Activated CD8-positive, alpha-beta memory T cell treated with anti-CD3 and anti-CD28 coated beads, Interleukin-2, amount 50 U/mL, for 24 hours (primary cell): ENCODE measurements around the gene RAPGEF4.

ENCODE experiments used
- DNase-seq: peaks from one replicate; pipeline ENCODE4 v3.0.0-alpha.2; 2020; ENCODE audit errors: extremely low read depth

The RAPGEF4 gene

GRCh38 chr2:172905937-172906811 is 170.5 kb downstream of the RAPGEF4 start:
- no peak for DNase-seq

- no peak for DNase-seq
These were observed 172.6 kb downstream of the RAPGEF4 start for GRCh38 chr2:172908275-172908674.

GRCh38 chr2:172909454-172909853 is 173.8 kb downstream of the RAPGEF4 start:
- no peak for DNase-seq

- no peak for DNase-seq
These were observed 176.6 kb downstream of the RAPGEF4 start for GRCh38 chr2:172912266-172912665.

GRCh38 chr2:172914341-172915008 is 178.8 kb downstream of the RAPGEF4 start:
- DNase-seq: no peak

GRCh38 chr2:172917716-172918115 is 182.1 kb downstream of the RAPGEF4 start:
- DNase-seq: no peak

GRCh38 chr2:172919732-172920131 is 184.1 kb downstream of the RAPGEF4 start:
- DNase-seq: no peak

GRCh38 chr2:172921532-172922236 is 186.0 kb downstream of the RAPGEF4 start:
- no peak for DNase-seq

GRCh38 chr2:172922306-172922705 is 186.7 kb downstream of the RAPGEF4 start:
- DNase-seq: no peak

- DNase-seq: no peak
These were observed 187.2 kb downstream of the RAPGEF4 start for GRCh38 chr2:172922815-172923214.

- no peak for DNase-seq
These were observed 188.5 kb downstream of the RAPGEF4 start for GRCh38 chr2:172924097-172924660.

GRCh38 chr2:172925600-172925999 is 190.0 kb downstream of the RAPGEF4 start:
- DNase-seq: no peak

GRCh38 chr2:172926785-172927640 is 191.4 kb downstream of the RAPGEF4 start:
- DNase-seq: no peak

- no peak for DNase-seq
These were observed 192.2 kb downstream of the RAPGEF4 start for GRCh38 chr2:172927641-172928357.

- no peak for DNase-seq
These were observed 193.1 kb downstream of the RAPGEF4 start for GRCh38 chr2:172928756-172929155.

GRCh38 chr2:172929644-172930043 is 194.0 kb downstream of the RAPGEF4 start:
- DNase-seq: no peak

GRCh38 chr2:172930871-172931255 is 195.2 kb downstream of the RAPGEF4 start:
- no peak for DNase-seq

GRCh38 chr2:172931256-172931894 is 195.7 kb downstream of the RAPGEF4 start:
- DNase-seq: no peak

GRCh38 chr2:172931918-172932520 is 196.4 kb downstream of the RAPGEF4 start:
- peak; percentile 30 for DNase-seq
